ENCODE measurements around the gene AGPAT1.
"Not testable (repeated sequence)": the region's sequence is repeated elsewhere in the genome, so short reads cannot be mapped to it uniquely, and the experiment has no call there.

AGPAT1 gene

GRCh38 chr6:32185681-32186131, 9.8 kb upstream of the AGPAT1 start:
- DNase-seq: not testable (repeated sequence)

GRCh38 chr6:32184084-32184640, 8.3 kb upstream of the AGPAT1 start, which contains the start of gene AGER:
Gene AGER, minus strand, starts transcription at chr6:32184253. Its CDS starts 31 bp downstream, at chr6:32184222.
- DNase-seq: no peak

- DNase-seq: no peak
Observed at GRCh38 chr6:32183483-32184083, 7.7 kb upstream of the AGPAT1 start.

- DNase-seq: no peak
Observed at GRCh38 chr6:32183030-32183429, 7.1 kb upstream of the AGPAT1 start.

- DNase-seq: no peak
Observed at GRCh38 chr6:32182555-32182981, 6.7 kb upstream of the AGPAT1 start.

- no peak for DNase-seq
Observed at GRCh38 chr6:32181915-32182529, 6.1 kb upstream of the AGPAT1 start.

GRCh38 chr6:32181148-32181702, 5.3 kb upstream of the AGPAT1 start:
- no peak for DNase-seq

- DNase-seq: no peak
Observed at GRCh38 chr6:32179766-32180405, 4.0 kb upstream of the AGPAT1 start.

GRCh38 chr6:32178547-32179440, 2.9 kb upstream of the AGPAT1 start:
- no peak for DNase-seq

- peak; percentile 100 for DNase-seq
Observed at GRCh38 chr6:32177788-32178546, 2.1 kb upstream of the AGPAT1 start, which contains the start of gene RNF5. Gene RNF5, plus strand, starts transcription at chr6:32178405. Its CDS starts 107 bp downstream, at chr6:32178512.

- peak; percentile 55 to 59 for DNase-seq
Observed at GRCh38 chr6:32177183-32177787, 1.4 kb upstream of the AGPAT1 start.

- no peak for DNase-seq
Observed at GRCh38 chr6:32176476-32177182, 745 bp upstream of the AGPAT1 start.

GRCh38 chr6:32175322-32175710, 568 bp downstream of the AGPAT1 start:
- DNase-seq: no peak

GRCh38 chr6:32174416-32174815, 1.5 kb downstream of the AGPAT1 start:
- no peak for DNase-seq

- peak in 1 of 2 experiments; percentile 21 for DNase-seq
Observed at GRCh38 chr6:32173051-32173727, 2.7 kb downstream of the AGPAT1 start.

GRCh38 chr6:32171234-32171633, 4.7 kb downstream of the AGPAT1 start:
- DNase-seq: no peak

- no peak for DNase-seq
Observed at GRCh38 chr6:32170294-32170693, 5.6 kb downstream of the AGPAT1 start.

- no peak for DNase-seq
Observed at GRCh38 chr6:32168807-32169591, 6.9 kb downstream of the AGPAT1 start.

GRCh38 chr6:32168350-32168749, 7.5 kb downstream of the AGPAT1 start:
- no peak for DNase-seq

All from AML-193 (cell line).